ENCODE data around the gene MMP7. TPM values are rescaled to one million over a fixed set of nuclear protein-coding genes. Genes with fewer than 3 reads are reported as not detected.

The MMP7 gene
- total RNA-seq, 4 donors from 2014 or later: 1.2 TPM; not detected in 3

DNA sequence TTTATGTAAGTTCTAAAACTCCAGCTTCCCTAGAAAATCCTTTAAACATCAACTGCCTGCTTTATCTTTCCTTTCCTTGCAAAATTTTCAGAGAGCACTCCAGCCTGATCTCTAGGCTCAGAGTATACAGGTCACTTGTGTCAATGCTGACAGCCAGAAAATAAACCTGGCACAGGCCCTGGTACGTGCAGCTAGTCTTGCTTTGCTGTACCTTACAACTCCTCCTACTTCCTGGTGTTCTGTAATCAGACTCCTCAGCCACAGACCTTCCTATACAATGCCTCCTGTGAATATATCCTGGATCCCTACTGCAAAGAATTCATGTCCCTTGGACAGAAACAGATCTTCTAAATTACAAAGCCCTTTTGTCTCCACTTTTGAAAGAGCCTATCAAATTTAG, 53.7 kb downstream of the MMP7 start:
- Histone ChIP-seq H3K27me3 (no peaks in the 10 kb centered on the region), H3K4me1 (peaks cover 18 to 28% of the 10 kb centered on the region in 2 donors), H3K4me3 (replicated peaks in 1 of 3) (no peak overlapping the region), H3K27ac (peak overlapping the region in 2 of 3 donors; percentile 45 to 47), H3K36me3 (no peaks in the 10 kb centered on the region), H3K9me3 (no peaks in the 10 kb centered on the region)
- TF ChIP-seq, protein P1, sequence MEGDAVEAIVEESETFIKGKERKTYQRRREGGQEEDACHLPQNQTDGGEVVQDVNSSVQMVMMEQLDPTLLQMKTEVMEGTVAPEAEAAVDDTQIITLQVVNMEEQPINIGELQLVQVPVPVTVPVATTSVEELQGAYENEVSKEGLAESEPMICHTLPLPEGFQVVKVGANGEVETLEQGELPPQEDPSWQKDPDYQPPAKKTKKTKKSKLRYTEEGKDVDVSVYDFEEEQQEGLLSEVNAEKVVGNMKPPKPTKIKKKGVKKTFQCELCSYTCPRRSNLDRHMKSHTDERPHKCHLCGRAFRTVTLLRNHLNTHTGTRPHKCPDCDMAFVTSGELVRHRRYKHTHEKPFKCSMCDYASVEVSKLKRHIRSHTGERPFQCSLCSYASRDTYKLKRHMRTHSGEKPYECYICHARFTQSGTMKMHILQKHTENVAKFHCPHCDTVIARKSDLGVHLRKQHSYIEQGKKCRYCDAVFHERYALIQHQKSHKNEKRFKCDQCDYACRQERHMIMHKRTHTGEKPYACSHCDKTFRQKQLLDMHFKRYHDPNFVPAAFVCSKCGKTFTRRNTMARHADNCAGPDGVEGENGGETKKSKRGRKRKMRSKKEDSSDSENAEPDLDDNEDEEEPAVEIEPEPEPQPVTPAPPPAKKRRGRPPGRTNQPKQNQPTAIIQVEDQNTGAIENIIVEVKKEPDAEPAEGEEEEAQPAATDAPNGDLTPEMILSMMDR (IDR thresholded peaks at IDR 0.05): no peak
- no peak for TF ChIP-seq POLR2A (IDR thresholded peaks at IDR 0.05)
- intact Hi-C loops (cut with DNase I): no loop called here
- peak; percentile 38 to 48 for DNase-seq
- 7 to 26% methylated on average over 1 of the region's 1 CpG for WGBS, 2 donors

DNA sequence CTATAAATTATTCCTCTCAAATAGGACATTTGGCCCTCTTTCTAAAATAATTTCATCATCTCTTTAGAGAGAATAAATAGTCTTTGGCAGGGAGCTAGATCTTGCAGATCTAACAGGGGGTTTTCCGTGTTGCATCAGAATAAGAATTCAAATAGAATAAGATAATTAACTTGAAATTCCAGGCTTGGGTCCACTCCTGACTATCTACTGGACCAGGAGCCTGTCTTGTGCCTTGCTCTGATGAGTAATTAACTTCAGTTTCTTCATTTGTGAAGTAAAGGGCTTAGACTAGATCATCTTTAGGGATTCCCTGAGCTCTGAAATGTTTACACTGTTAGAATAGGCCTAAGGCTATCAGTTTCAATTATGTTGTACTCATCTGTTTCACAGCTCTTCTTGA, 54.5 kb downstream of the MMP7 start:
- Histone ChIP-seq H3K27me3 (no peaks in the 10 kb centered on the region), H3K36me3 (no peaks in the 10 kb centered on the region), H3K4me1 (peaks cover 18 to 28% of the 10 kb centered on the region in 2 donors), H3K27ac (peak overlapping the region in 2 of 3 donors; percentile 45 to 47), H3K4me3 (replicated peaks in 1 of 3) (no peak overlapping the region), H3K9me3 (no peaks in the 10 kb centered on the region)
- intact Hi-C loops (cut with DNase I): no loop called here
- DNase-seq: no peak
- TF ChIP-seq, protein P1 (IDR thresholded peaks at IDR 0.05): no peak
- no peak for TF ChIP-seq POLR2A (IDR thresholded peaks at IDR 0.05)
- WGBS, 2 donors: 88 to 94% methylated on average over 1 of the region's 1 CpG

DNA sequence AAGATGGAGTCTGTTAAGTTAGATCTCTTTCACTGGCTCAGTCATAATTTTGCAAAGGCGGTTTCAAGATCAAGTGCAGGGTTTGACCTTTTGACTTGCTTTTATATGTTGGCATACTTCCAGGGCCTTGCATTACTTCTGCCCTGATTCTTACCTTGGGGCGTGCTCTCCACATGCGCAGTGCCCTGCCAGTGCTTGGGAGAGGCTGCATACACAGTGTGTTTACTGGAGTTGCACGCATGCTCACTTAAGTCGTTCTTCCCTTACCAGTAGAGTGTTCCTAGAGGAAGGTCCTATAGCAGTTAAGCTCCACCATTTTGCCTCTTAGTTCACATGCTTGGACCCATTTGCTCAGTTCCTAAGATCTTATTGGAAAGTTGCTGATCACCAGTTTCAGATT, 57.0 kb downstream of the MMP7 start:
- Histone ChIP-seq H3K4me1 (peaks cover 33 to 43% of the 10 kb centered on the region in 2 donors), H3K4me3 (replicated peaks in 1 of 3) (no peak overlapping the region), H3K27ac (peak overlapping the region in 2 of 3 donors; percentile 50 to 85), H3K9me3 (no peaks in the 10 kb centered on the region), H3K27me3 (no peaks in the 10 kb centered on the region), H3K36me3 (no peaks in the 10 kb centered on the region)
- TF ChIP-seq, protein P1 (IDR thresholded peaks at IDR 0.05): no peak
- no peak for TF ChIP-seq POLR2A (IDR thresholded peaks at IDR 0.05)
- 96 to 98% methylated on average over 5 of the region's 5 CpGs for WGBS, 2 donors
- no peak for DNase-seq
- intact Hi-C loops (cut with DNase I): no loop called here

DNA sequence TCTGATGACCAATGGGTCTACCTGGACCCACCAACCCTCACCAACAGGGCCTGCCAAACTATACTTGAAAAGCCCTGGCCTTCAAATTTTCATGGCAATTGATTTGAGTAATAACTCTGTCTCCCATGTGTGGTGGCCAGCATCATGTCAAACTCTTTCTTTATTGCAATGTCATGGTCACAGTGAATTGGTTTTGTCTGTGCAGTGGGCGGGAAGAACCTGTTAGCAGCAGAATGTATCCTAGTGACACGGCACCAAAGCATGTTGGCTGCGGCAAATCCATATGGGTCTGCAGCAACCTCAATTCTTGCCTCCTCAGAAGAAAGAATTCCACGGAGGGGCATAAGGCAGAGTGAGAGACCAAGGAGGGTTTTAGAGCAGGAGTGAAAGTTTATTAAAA, 58.4 kb downstream of the MMP7 start:
- 88 to 91% methylated on average over 4 of the region's 4 CpGs for WGBS, 2 donors
- intact Hi-C loops (cut with DNase I): no loop called here
- no peak for DNase-seq
- H3K9me3 ChIP-seq: no peaks in the 10 kb centered on the region
- peaks cover 42 to 53% of the 10 kb centered on the region in 2 donors for H3K4me1 ChIP-seq
- no peaks in the 10 kb centered on the region for H3K36me3 ChIP-seq
- no peak overlapping the region for H3K4me3 ChIP-seq (replicated peaks in 1 of 3)
- no peaks in the 10 kb centered on the region for H3K27me3 ChIP-seq
- TF ChIP-seq, protein P1 (IDR thresholded peaks at IDR 0.05): no peak
- no peak for TF ChIP-seq POLR2A (IDR thresholded peaks at IDR 0.05)
- H3K27ac ChIP-seq: no peak overlapping the region

DNA sequence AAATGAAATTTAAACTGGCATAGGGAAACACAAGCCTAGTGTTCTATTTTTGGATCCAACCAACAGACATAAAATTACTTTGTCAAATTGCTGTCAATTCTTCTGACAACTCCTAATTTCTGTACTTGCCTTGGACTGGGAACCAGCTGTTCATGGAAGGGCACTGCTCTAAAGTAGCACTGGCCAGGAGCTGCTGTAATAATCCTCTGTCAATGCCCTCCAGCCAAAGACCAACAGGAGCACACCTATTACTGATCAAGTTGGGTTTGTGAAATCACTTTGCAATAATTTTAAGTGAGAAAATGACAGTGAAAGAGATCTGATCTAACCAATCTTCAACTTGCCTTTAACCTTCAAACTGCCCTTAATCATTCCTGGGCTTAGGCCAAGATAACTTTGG, 59.1 kb downstream of the MMP7 start:
- intact Hi-C loops (cut with DNase I): no loop called here
- DNase-seq: no peak
- TF ChIP-seq POLR2A (IDR thresholded peaks at IDR 0.05): no peak
- TF ChIP-seq, protein P1 (IDR thresholded peaks at IDR 0.05): no peak
- Histone ChIP-seq H3K36me3 (no peaks in the 10 kb centered on the region), H3K27me3 (no peaks in the 10 kb centered on the region), H3K27ac (no peak overlapping the region), H3K9me3 (no peaks in the 10 kb centered on the region), H3K4me1 (peaks cover 43 to 53% of the 10 kb centered on the region in 2 donors), H3K4me3 (replicated peaks in 1 of 3) (no peak overlapping the region)

Other genes starting within 250 kb of the MMP7 start
- gene BIRC3, start 213.3 kb downstream of the MMP7 start, total RNA-seq: 1 to 10 TPM; 2.0 to 6.0 (median 4.1) TPM
- gene BIRC2, start 183.5 kb downstream of the MMP7 start, total RNA-seq: 100 to 1,000 TPM in 1 of 4 donors, 10 to 100 TPM in 3; 43.9 to 152 (median 72.9) TPM
- 100 to 1,000 TPM; 282 to 506 (median 336) TPM for gene TMEM123, start 78.0 kb downstream of the MMP7 start, total RNA-seq
- not detected for gene MMP20, start 94.6 kb upstream of the MMP7 start, total RNA-seq
- under 1 TPM in 2 of 4 donors, not detected in 2; 0.22 to 0.67 TPM for gene MMP27, start 175.0 kb upstream of the MMP7 start, total RNA-seq
- gene MMP8, start 194.2 kb upstream of the MMP7 start, total RNA-seq: under 1 TPM in 2 of 4 donors, not detected in 2; 0.24 to 0.45 TPM
- gene MMP10, start 249.9 kb upstream of the MMP7 start, total RNA-seq: not detected

All from thyroid gland (tissue), 4 donors.